ENCODE measurements around the gene TBC1D17. TPM values are rescaled to one million over a fixed set of nuclear protein-coding genes. Genes with fewer than 3 reads are reported as not detected.

The TBC1D17 gene
- polyA plus RNA-seq, 1 donor from 2014 or later = 13.1 TPM

Small RNA genes lying within 50 kb of the gene (small RNA-seq; reads per million reads assigned to genes)
- gene MIR4749 = 0 to 0.46 (median 0) reads per million in 3 experiments

Other genes starting within 250 kb of the TBC1D17 start
- 1.2 TPM in 1 of 2 replicates, not detected in the other for gene RRAS, start 237.6 kb upstream of the TBC1D17 start, polyA plus RNA-seq
- gene SCAF1, start 235.5 kb upstream of the TBC1D17 start, polyA plus RNA-seq = 11.9 and 12.8 TPM in 2 replicates
- gene IRF3, start 211.8 kb upstream of the TBC1D17 start, polyA plus RNA-seq = 31.3 and 39.4 TPM in 2 replicates
- gene BCL2L12, start 211.8 kb upstream of the TBC1D17 start, polyA plus RNA-seq = 1.1 TPM in 1 of 2 replicates, not detected in the other
- 610 and 682 TPM in 2 replicates for gene PRMT1, start 200.4 kb upstream of the TBC1D17 start, polyA plus RNA-seq
- gene ADM5, start 188.1 kb upstream of the TBC1D17 start, polyA plus RNA-seq = 6.7 and 7.2 TPM in 2 replicates
- gene CPT1C, start 186.6 kb upstream of the TBC1D17 start, polyA plus RNA-seq = 204 and 240 TPM in 2 replicates
- not detected in 2 replicates for gene TSKS, start 114.4 kb upstream of the TBC1D17 start, polyA plus RNA-seq
- 40.8 and 53.4 TPM in 2 replicates for gene AP2A1, start 110.7 kb upstream of the TBC1D17 start, polyA plus RNA-seq
- 32.9 and 35.4 TPM in 2 replicates for gene FUZ, start 64.4 kb upstream of the TBC1D17 start, polyA plus RNA-seq
- gene MED25, start 59.4 kb upstream of the TBC1D17 start, polyA plus RNA-seq = 18.9 and 22.0 TPM in 2 replicates
- 199 and 288 TPM in 2 replicates for gene PTOV1, start 26.5 kb upstream of the TBC1D17 start, polyA plus RNA-seq
- gene PNKP, start 10.1 kb upstream of the TBC1D17 start, polyA plus RNA-seq = 43.1 and 43.6 TPM in 2 replicates
- 4.8 and 7.4 TPM in 2 replicates for gene AKT1S1, start 347 bp upstream of the TBC1D17 start, polyA plus RNA-seq
- not detected in 2 replicates for gene IL4I1, start 19.2 kb downstream of the TBC1D17 start, polyA plus RNA-seq
- gene ATF5, start 51.5 kb downstream of the TBC1D17 start, polyA plus RNA-seq = 16.1 and 18.9 TPM in 2 replicates
- 24.9 and 32.2 TPM in 2 replicates for gene NUP62, start 51.8 kb downstream of the TBC1D17 start, polyA plus RNA-seq
- not detected in 2 replicates for gene SIGLEC11, start 83.5 kb downstream of the TBC1D17 start, polyA plus RNA-seq
- 35.3 and 47.3 TPM in 2 replicates for gene VRK3, start 147.7 kb downstream of the TBC1D17 start, polyA plus RNA-seq
- gene ZNF473, start 148.3 kb downstream of the TBC1D17 start, polyA plus RNA-seq = 8.4 and 11.7 TPM in 2 replicates

All from neural cell (in vitro differentiated cells).